ENCODE measurements around the gene LIFR. TPM values are rescaled to one million over a fixed set of nuclear protein-coding genes. Genes with fewer than 3 reads are reported as not detected.

LIFR gene
- total and polyA plus RNA-seq, 2 donors (not counting 3 experiments of a cell fraction or from before 2014, with no cell fraction given) = 4.1 to 36.4 TPM

DNA sequence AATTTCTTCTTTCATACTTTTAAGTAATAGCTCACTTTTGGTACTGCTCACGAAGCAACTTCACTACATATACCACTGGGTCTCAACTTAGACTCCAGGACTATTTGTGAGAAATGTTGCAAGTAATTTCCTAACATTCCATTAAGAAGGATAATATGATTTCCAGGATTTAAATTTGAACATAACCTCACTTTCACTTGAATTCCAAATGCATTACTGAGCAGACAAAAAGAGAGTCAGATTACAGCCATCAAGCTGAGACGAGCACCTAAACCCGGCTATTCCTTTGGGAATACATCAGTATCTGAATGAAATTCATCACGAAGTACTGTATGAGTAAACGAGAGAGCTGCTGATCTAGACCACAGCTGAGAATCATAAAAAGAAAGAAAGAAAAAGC, 47.3 kb downstream of the LIFR start:
- TF ChIP-seq EZH2 (IDR thresholded peaks at IDR 0.05; ENCODE audit: borderline replicate concordance, low read depth, low read length, severe bottlenecking) (no peak), POLR2A (IDR thresholded peaks at IDR 0.05; ENCODE audit: low read depth, low read length) (no peak), POLR2AphosphoS5 (IDR thresholded peaks at IDR 0.05; ENCODE audit: insufficient read depth, low read depth, low read length) (no peak), MYC (IDR thresholded peaks at IDR 0.05; ENCODE audit: low read depth, low read length) (no peak), FOS (IDR thresholded peaks at IDR 0.05; ENCODE audit: borderline replicate concordance, insufficient read depth, low read length) (no peak)
- TF ChIP-seq, protein P1, sequence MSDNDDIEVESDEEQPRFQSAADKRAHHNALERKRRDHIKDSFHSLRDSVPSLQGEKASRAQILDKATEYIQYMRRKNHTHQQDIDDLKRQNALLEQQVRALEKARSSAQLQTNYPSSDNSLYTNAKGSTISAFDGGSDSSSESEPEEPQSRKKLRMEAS (IDR thresholded peaks at IDR 0.05; ENCODE audit: insufficient read depth, insufficient read length) = no peak
- TF ChIP-seq, protein P2, sequence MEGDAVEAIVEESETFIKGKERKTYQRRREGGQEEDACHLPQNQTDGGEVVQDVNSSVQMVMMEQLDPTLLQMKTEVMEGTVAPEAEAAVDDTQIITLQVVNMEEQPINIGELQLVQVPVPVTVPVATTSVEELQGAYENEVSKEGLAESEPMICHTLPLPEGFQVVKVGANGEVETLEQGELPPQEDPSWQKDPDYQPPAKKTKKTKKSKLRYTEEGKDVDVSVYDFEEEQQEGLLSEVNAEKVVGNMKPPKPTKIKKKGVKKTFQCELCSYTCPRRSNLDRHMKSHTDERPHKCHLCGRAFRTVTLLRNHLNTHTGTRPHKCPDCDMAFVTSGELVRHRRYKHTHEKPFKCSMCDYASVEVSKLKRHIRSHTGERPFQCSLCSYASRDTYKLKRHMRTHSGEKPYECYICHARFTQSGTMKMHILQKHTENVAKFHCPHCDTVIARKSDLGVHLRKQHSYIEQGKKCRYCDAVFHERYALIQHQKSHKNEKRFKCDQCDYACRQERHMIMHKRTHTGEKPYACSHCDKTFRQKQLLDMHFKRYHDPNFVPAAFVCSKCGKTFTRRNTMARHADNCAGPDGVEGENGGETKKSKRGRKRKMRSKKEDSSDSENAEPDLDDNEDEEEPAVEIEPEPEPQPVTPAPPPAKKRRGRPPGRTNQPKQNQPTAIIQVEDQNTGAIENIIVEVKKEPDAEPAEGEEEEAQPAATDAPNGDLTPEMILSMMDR (IDR thresholded peaks at IDR 0.05; ENCODE audit: extremely low read depth in 1 of 2, insufficient read depth in 1 of 2, low read depth in 1 of 2, low read length in 2 of 2) = no peak
- Histone ChIP-seq H3K9ac (replicated peaks; ENCODE audit: extremely low read depth, insufficient read depth, low read length) (no peak overlapping the region), H3K9me1 (replicated peaks; ENCODE audit: control insufficient read depth, extremely low read depth, insufficient read depth, low read length) (no peaks in the 10 kb centered on the region), H3K27me3 (ENCODE audit: control insufficient read depth in 2 of 2, insufficient read depth in 2 of 2, low read length in 2 of 2) (no peaks in the 10 kb centered on the region), H4K20me1 (replicated peaks; ENCODE audit: control insufficient read depth, extremely low read depth, insufficient read depth, low read length) (no peaks in the 10 kb centered on the region), H3K4me3 (replicated peaks in 1 of 3; ENCODE audit: insufficient read depth in 1 of 3, low read depth in 1 of 3, low read length in 3 of 3) (no peak overlapping the region), H2AFZ (ENCODE audit: low read depth, low read length) (no peak overlapping the region), H3K9me3 (replicated peaks; ENCODE audit: control insufficient read depth, insufficient read depth, low read length) (no peaks in the 10 kb centered on the region), H3K4me1 (ENCODE audit: control insufficient read depth, extremely low read depth, insufficient read depth, low read length) (no peaks in the 10 kb centered on the region), H3K4me2 (ENCODE audit: insufficient read depth, low read length) (no peak overlapping the region), H3K27ac (ENCODE audit: insufficient read depth, low read depth, low read length) (no peak overlapping the region), H3K79me2 (ENCODE audit: control insufficient read depth, insufficient read depth, low read length) (no peaks in the 10 kb centered on the region), H3K36me3 (ENCODE audit: control insufficient read depth in 2 of 2, extremely low read depth in 1 of 2, insufficient read depth in 2 of 2, low read length in 2 of 2) (no peaks in the 10 kb centered on the region)
- intact Hi-C loops (cut with micrococcal nuclease) = no loop called here
- dilution Hi-C loops (cut with MboI; ENCODE audit: extremely low pct_ligation_motif_present, low sequenced_read_pairs) = no loop called here
- DNase-seq (ENCODE audit: low read depth, low spot score) (no peak), FAIRE-seq (no peak)
- no TSS peak for BruUV-seq (replicated peaks)
- ChIA-PET POLR2A (no interaction called here), CTCF (interaction anchor here (1.2 to 1.5 kb wide), 3 partner anchors 13 to 68 kb away, joined by 5 to 8 read pairs (median 5); no protein-coding TSS in a partner anchor)
